ENCODE results near the gene CCDC197. TPM values are rescaled to one million over a fixed set of nuclear protein-coding genes. Genes with fewer than 3 reads are reported as not detected.

Gene CCDC197
- not detected in 2 replicates for total RNA-seq
- total RNA-seq (2013): not detected
- polyA plus RNA-seq: not detected in 2 replicates
- polyA minus RNA-seq: not detected in 2 replicates

DNA sequence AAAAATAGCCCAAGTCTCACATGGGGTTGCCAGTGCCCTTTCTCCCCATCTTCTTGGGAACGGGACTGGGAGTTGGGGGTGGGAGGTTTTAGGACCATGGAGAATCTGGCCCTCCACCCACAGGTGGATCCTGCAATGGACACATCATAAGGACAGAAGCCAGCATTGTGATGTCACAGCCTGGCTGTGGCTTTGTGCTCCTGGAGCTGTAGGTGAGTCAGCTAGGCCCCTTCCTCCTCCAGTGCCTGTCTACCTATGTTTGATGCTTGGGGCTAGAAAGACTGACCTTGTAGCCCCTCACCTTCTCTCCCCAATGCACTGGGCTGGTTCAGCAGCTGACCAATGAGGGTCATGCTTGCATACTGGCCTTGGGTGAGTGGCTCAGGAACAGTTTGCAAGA lies at the start of gene CCDC197:
TSS of gene CCDC197 (plus strand) at position 220 of the 400 bp plus-strand sequence. CDS start 831 bp downstream, outside the sequence.
- Histone ChIP-seq H2AFZ (ENCODE audit: insufficient read depth, low read depth, low read length, poor library complexity, severe bottlenecking) (no peak within 1 kb of the TSS), H3K36me3 (replicated peaks in 1 of 2; ENCODE audit: control extremely low read depth in 1 of 2, control insufficient read depth in 1 of 2, extremely low read depth in 1 of 2, insufficient read depth in 2 of 2, low read length in 1 of 2) (no peaks in the 10 kb centered on the region), H3K9me3 (ENCODE audit: control extremely low read depth in 1 of 3, control insufficient read depth in 2 of 3, insufficient read depth in 1 of 3, low read length in 2 of 3) (peaks cover 0 to 7% (median 0%) of the 10 kb centered on the region in 3 donors), H4K20me1 (ENCODE audit: control insufficient read depth, insufficient read depth, low read length, poor library complexity, severe bottlenecking) (no peaks in the 10 kb centered on the region), H3K79me2 (ENCODE audit: control insufficient read depth, insufficient read depth, low read length) (no peaks in the 10 kb centered on the region), H3K4me1 (ENCODE audit: control insufficient read depth in 2 of 2, insufficient read depth in 2 of 2, low read length in 2 of 2) (peaks cover 4 to 6% of the 10 kb centered on the region in 2 donors), H3K4me3 (ENCODE audit: control extremely low read depth in 1 of 5, extremely low read depth in 1 of 5, insufficient read depth in 1 of 5, low read depth in 2 of 5, low read length in 4 of 5) (no peak within 1 kb of the TSS), H3K9ac (ENCODE audit: low read length) (no peak within 1 kb of the TSS), H3K4me2 (replicated peaks; ENCODE audit: low read depth, low read length, poor library complexity, severe bottlenecking) (no peak within 1 kb of the TSS), H3K27me3 (replicated peaks in 1 of 4; ENCODE audit: control extremely low read depth in 1 of 4, control insufficient read depth in 3 of 4, insufficient read depth in 4 of 4, low read length in 3 of 4) (peaks cover 0 to 32% (median 7%) of the 10 kb centered on the region in 4 experiments), H3K27ac (ENCODE audit: low read length in 2 of 2) (no peak within 1 kb of the TSS)
- no peak within 1 kb of the TSS for H3K27ac Mint-ChIP-seq
- no peak within 1 kb of the TSS for H3K4me3 Mint-ChIP-seq
- no peak for ATAC-seq (ENCODE audit: low read depth)
- no peak for DNase-seq
- peaks cover 4% of the 10 kb centered on the region for H3K4me1 Mint-ChIP-seq
- H3K27me3 Mint-ChIP-seq: peaks cover 34% of the 10 kb centered on the region
- H3K9me3 Mint-ChIP-seq (ENCODE audit: insufficient read depth): no peaks in the 10 kb centered on the region
- TF ChIP-seq EZH2 (IDR thresholded peaks at IDR 0.05; ENCODE audit: borderline replicate concordance, insufficient read depth, low read depth, low read length, poor library complexity, severe bottlenecking): no peak
- TF ChIP-seq, protein P1, sequence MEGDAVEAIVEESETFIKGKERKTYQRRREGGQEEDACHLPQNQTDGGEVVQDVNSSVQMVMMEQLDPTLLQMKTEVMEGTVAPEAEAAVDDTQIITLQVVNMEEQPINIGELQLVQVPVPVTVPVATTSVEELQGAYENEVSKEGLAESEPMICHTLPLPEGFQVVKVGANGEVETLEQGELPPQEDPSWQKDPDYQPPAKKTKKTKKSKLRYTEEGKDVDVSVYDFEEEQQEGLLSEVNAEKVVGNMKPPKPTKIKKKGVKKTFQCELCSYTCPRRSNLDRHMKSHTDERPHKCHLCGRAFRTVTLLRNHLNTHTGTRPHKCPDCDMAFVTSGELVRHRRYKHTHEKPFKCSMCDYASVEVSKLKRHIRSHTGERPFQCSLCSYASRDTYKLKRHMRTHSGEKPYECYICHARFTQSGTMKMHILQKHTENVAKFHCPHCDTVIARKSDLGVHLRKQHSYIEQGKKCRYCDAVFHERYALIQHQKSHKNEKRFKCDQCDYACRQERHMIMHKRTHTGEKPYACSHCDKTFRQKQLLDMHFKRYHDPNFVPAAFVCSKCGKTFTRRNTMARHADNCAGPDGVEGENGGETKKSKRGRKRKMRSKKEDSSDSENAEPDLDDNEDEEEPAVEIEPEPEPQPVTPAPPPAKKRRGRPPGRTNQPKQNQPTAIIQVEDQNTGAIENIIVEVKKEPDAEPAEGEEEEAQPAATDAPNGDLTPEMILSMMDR (IDR thresholded peaks at IDR 0.05): no peak
- no CpG with 5 or more reads among the region's 1 CpG for WGBS (ENCODE audit: insufficient coverage)
- intact Hi-C loops (cut with micrococcal nuclease): no loop called here
- ChIA-PET POLR2A (no interaction called here), CTCF (interaction anchor here (0.9 to 12.8 kb wide), 3 partner anchors 26 to 135 kb away, joined by 3 to 367 read pairs (median 12); no protein-coding TSS in a partner anchor)

DNA sequence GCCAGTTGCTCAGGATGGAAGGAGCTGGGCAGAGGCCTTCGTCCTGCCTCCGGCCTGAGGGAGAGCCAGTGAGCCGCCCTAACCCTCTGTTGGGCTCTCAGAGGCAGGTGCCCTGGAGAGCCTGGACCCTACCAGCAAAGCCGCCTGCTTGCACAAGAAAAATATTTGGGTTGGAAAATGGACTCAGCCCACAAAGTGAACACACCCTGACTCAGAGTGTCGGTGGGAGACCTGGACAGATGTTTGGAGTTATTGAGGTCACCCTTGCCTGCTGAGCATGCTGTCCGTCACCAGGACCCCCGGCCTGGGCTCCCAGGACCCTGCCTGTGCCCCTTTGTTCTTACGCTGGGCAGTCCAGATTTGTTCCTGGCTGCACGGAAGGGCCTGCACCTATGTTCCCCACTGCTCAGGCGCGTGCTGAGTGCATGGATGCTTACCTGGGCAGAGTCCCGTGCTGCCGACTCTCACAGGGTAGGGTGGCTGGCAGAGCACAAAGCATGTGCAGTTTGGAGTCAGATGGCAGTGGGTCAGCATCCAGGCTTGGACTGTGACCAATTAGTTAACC lies 47.5 kb upstream of the CCDC197 start:
- Histone ChIP-seq H3K27me3 (replicated peaks in 1 of 4; ENCODE audit: control extremely low read depth in 1 of 4, control insufficient read depth in 3 of 4, insufficient read depth in 4 of 4, low read length in 3 of 4) (no peaks in the 10 kb centered on the region), H4K20me1 (ENCODE audit: control insufficient read depth, insufficient read depth, low read length, poor library complexity, severe bottlenecking) (no peaks in the 10 kb centered on the region), H3K9ac (ENCODE audit: low read length) (no peak overlapping the region), H3K4me2 (replicated peaks; ENCODE audit: low read depth, low read length, poor library complexity, severe bottlenecking) (no peak overlapping the region), H3K36me3 (replicated peaks in 1 of 2; ENCODE audit: control extremely low read depth in 1 of 2, control insufficient read depth in 1 of 2, extremely low read depth in 1 of 2, insufficient read depth in 2 of 2, low read length in 1 of 2) (no peaks in the 10 kb centered on the region), H3K79me2 (ENCODE audit: control insufficient read depth, insufficient read depth, low read length) (peaks cover 4% of the 10 kb centered on the region), H3K9me3 (ENCODE audit: control extremely low read depth in 1 of 3, control insufficient read depth in 2 of 3, insufficient read depth in 1 of 3, low read length in 2 of 3) (no peaks in the 10 kb centered on the region), H2AFZ (ENCODE audit: insufficient read depth, low read depth, low read length, poor library complexity, severe bottlenecking) (no peak overlapping the region), H3K27ac (ENCODE audit: low read length in 2 of 2) (no peak overlapping the region), H3K4me1 (ENCODE audit: control insufficient read depth in 2 of 2, insufficient read depth in 2 of 2, low read length in 2 of 2) (peaks cover 9 to 18% of the 10 kb centered on the region in 2 donors), H3K4me3 (ENCODE audit: control extremely low read depth in 1 of 5, extremely low read depth in 1 of 5, insufficient read depth in 1 of 5, low read depth in 2 of 5, low read length in 4 of 5) (no peak overlapping the region)
- TF ChIP-seq, protein P1 (IDR thresholded peaks at IDR 0.05): no peak
- no peak for TF ChIP-seq EZH2 (IDR thresholded peaks at IDR 0.05; ENCODE audit: borderline replicate concordance, insufficient read depth, low read depth, low read length, poor library complexity, severe bottlenecking)
- POLR2A ChIA-PET: interaction anchor here (0.8 kb wide), 1 partner anchor 16 kb away, joined by 3 read pairs; no protein-coding TSS in a partner anchor
- CTCF ChIA-PET: interaction anchor here (22.1 to 37.7 kb wide), 2 partner anchors 7 to 17 kb away, joined by 1036 read pairs; partner anchors contain the start of gene ASB2
- intact Hi-C loops (cut with micrococcal nuclease): loop anchor here (5.0 kb wide), 1 partner anchor 38 kb away; no protein-coding TSS in a partner anchor
- Mint-ChIP-seq H3K27me3 (peaks cover 3% of the 10 kb centered on the region), H3K9me3 (ENCODE audit: insufficient read depth) (no peaks in the 10 kb centered on the region), H3K27ac (no peak overlapping the region), H3K4me3 (no peak overlapping the region), H3K4me1 (peaks cover 16% of the 10 kb centered on the region)
- no peak for DNase-seq
- 98% methylated on average over 13 of the region's 13 CpGs for WGBS (ENCODE audit: insufficient coverage)
- no peak for ATAC-seq (ENCODE audit: low read depth)

Data from B cell (primary cell).